ENCODE data around the gene IHH.
A peak's percentile ranks its signal among the peaks of the same experiment; 100 is the strongest.

Gene IHH

GRCh38 chr2:219086196-219086595 is 25.5 kb upstream of the IHH start:
- no peak for DNase-seq
- Mint-ChIP-seq H3K4me3 (no peak overlapping the region), H3K9me3 (no peaks in the 10 kb centered on the region), H3K27ac (peak overlapping the region in 1 of 2 donors; percentile 8), H3K36me3 (ENCODE audit: insufficient read depth) (peaks cover 2% of the 10 kb centered on the region), H3K27me3 (no peaks in the 10 kb centered on the region), H3K4me1 (ENCODE audit: low read depth in 2 of 2) (peaks cover 10 to 19% of the 10 kb centered on the region in 2 donors)
- no peak for ATAC-seq (replicated peaks)

GRCh38 chr2:219084791-219085190 is 24.1 kb upstream of the IHH start:
- no peak for DNase-seq
- no peaks in the 10 kb centered on the region for H3K9me3 Mint-ChIP-seq
- no peaks in the 10 kb centered on the region for H3K27me3 Mint-ChIP-seq
- H3K4me1 Mint-ChIP-seq (ENCODE audit: low read depth in 2 of 2) = peaks cover 10 to 16% of the 10 kb centered on the region in 2 donors
- H3K36me3 Mint-ChIP-seq (ENCODE audit: insufficient read depth) = peaks cover 2% of the 10 kb centered on the region
- no peak for ATAC-seq (replicated peaks)
- H3K4me3 Mint-ChIP-seq = no peak overlapping the region
- H3K27ac Mint-ChIP-seq = no peak overlapping the region

GRCh38 chr2:219082332-219082958 is 21.7 kb upstream of the IHH start:
- Mint-ChIP-seq H3K4me3 (no peak overlapping the region), H3K9me3 (no peaks in the 10 kb centered on the region), H3K36me3 (ENCODE audit: insufficient read depth) (peaks cover 3% of the 10 kb centered on the region), H3K4me1 (ENCODE audit: low read depth in 2 of 2) (peaks cover 10 to 15% of the 10 kb centered on the region in 2 donors), H3K27me3 (no peaks in the 10 kb centered on the region), H3K27ac (peak overlapping the region in 1 of 2 donors; percentile 2)
- DNase-seq (no peak), ATAC-seq (replicated peaks) (no peak)

GRCh38 chr2:219081701-219082331 is 21.1 kb upstream of the IHH start:
- ATAC-seq (replicated peaks) (no peak), DNase-seq (no peak)
- peak overlapping the region in 1 of 2 donors; percentile 2 for H3K27ac Mint-ChIP-seq
- no peaks in the 10 kb centered on the region for H3K27me3 Mint-ChIP-seq
- no peak overlapping the region for H3K4me3 Mint-ChIP-seq
- H3K36me3 Mint-ChIP-seq (ENCODE audit: insufficient read depth) = peaks cover 9% of the 10 kb centered on the region
- H3K4me1 Mint-ChIP-seq (ENCODE audit: low read depth in 2 of 2) = peaks cover 10 to 11% of the 10 kb centered on the region in 2 donors
- no peaks in the 10 kb centered on the region for H3K9me3 Mint-ChIP-seq

GRCh38 chr2:219081096-219081495 is 20.4 kb upstream of the IHH start:
- no peak for DNase-seq
- H3K4me1 Mint-ChIP-seq (ENCODE audit: low read depth in 2 of 2) = peaks cover 5 to 10% of the 10 kb centered on the region in 2 donors
- H3K36me3 Mint-ChIP-seq (ENCODE audit: insufficient read depth) = peaks cover 11% of the 10 kb centered on the region
- no peak for ATAC-seq (replicated peaks)
- no peak overlapping the region for H3K27ac Mint-ChIP-seq
- no peaks in the 10 kb centered on the region for H3K9me3 Mint-ChIP-seq
- no peak overlapping the region for H3K4me3 Mint-ChIP-seq
- H3K27me3 Mint-ChIP-seq = no peaks in the 10 kb centered on the region

GRCh38 chr2:219079417-219079816 is 18.7 kb upstream of the IHH start:
- no peak for DNase-seq

GRCh38 chr2:219078951-219079350 is 18.2 kb upstream of the IHH start:
- DNase-seq (no peak), ATAC-seq (replicated peaks) (no peak)
- H3K4me1 Mint-ChIP-seq (ENCODE audit: low read depth in 2 of 2) = no peaks in the 10 kb centered on the region
- H3K9me3 Mint-ChIP-seq = no peaks in the 10 kb centered on the region
- H3K27me3 Mint-ChIP-seq = no peaks in the 10 kb centered on the region
- H3K27ac Mint-ChIP-seq = no peak overlapping the region
- peaks cover 16% of the 10 kb centered on the region for H3K36me3 Mint-ChIP-seq (ENCODE audit: insufficient read depth)
- no peak overlapping the region for H3K4me3 Mint-ChIP-seq

More at GRCh38 chr2:219079417-219079816, 18.7 kb upstream of the IHH start:
- peaks cover 16% of the 10 kb centered on the region for H3K36me3 Mint-ChIP-seq (ENCODE audit: insufficient read depth)
- no peak overlapping the region for H3K4me3 Mint-ChIP-seq
- H3K9me3 Mint-ChIP-seq = no peaks in the 10 kb centered on the region
- ATAC-seq (replicated peaks) = no peak
- H3K27me3 Mint-ChIP-seq = no peaks in the 10 kb centered on the region
- no peak overlapping the region for H3K27ac Mint-ChIP-seq
- no peaks in the 10 kb centered on the region for H3K4me1 Mint-ChIP-seq (ENCODE audit: low read depth in 2 of 2)

GRCh38 chr2:219078126-219078525 is 17.4 kb upstream of the IHH start:
- H3K27ac Mint-ChIP-seq = no peak overlapping the region
- H3K4me3 Mint-ChIP-seq = no peak overlapping the region
- ATAC-seq (replicated peaks) (no peak), DNase-seq (no peak)
- H3K4me1 Mint-ChIP-seq (ENCODE audit: low read depth in 2 of 2) = no peaks in the 10 kb centered on the region
- no peaks in the 10 kb centered on the region for H3K27me3 Mint-ChIP-seq
- H3K9me3 Mint-ChIP-seq = no peaks in the 10 kb centered on the region
- H3K36me3 Mint-ChIP-seq (ENCODE audit: insufficient read depth) = peaks cover 16% of the 10 kb centered on the region

GRCh38 chr2:219076253-219076652 is 15.5 kb upstream of the IHH start:
- Mint-ChIP-seq H3K27me3 (no peaks in the 10 kb centered on the region), H3K4me3 (no peak overlapping the region), H3K36me3 (ENCODE audit: insufficient read depth) (peaks cover 19% of the 10 kb centered on the region), H3K9me3 (no peaks in the 10 kb centered on the region), H3K27ac (no peak overlapping the region), H3K4me1 (ENCODE audit: low read depth in 2 of 2) (no peaks in the 10 kb centered on the region)
- ATAC-seq (replicated peaks) = no peak
- DNase-seq = no peak

- no peaks in the 10 kb centered on the region for H3K9me3 Mint-ChIP-seq
- H3K4me3 Mint-ChIP-seq = no peak overlapping the region
- no peaks in the 10 kb centered on the region for H3K4me1 Mint-ChIP-seq (ENCODE audit: low read depth in 2 of 2)
- H3K36me3 Mint-ChIP-seq (ENCODE audit: insufficient read depth) = peaks cover 19% of the 10 kb centered on the region
- no peaks in the 10 kb centered on the region for H3K27me3 Mint-ChIP-seq
- DNase-seq = no peak
- H3K27ac Mint-ChIP-seq = no peak overlapping the region
- ATAC-seq (replicated peaks) = no peak
Measured at GRCh38 chr2:219073413-219074129, 12.8 kb upstream of the IHH start.

- Mint-ChIP-seq H3K36me3 (ENCODE audit: insufficient read depth) (peaks cover 19% of the 10 kb centered on the region), H3K4me1 (ENCODE audit: low read depth in 2 of 2) (no peaks in the 10 kb centered on the region), H3K9me3 (no peaks in the 10 kb centered on the region), H3K27ac (no peak overlapping the region), H3K27me3 (no peaks in the 10 kb centered on the region), H3K4me3 (no peak overlapping the region)
- DNase-seq (no peak), ATAC-seq (replicated peaks) (no peak)
Measured at GRCh38 chr2:219072741-219073250, 12.1 kb upstream of the IHH start.

GRCh38 chr2:219071131-219071816 is 10.6 kb upstream of the IHH start:
- no peak overlapping the region for H3K4me3 Mint-ChIP-seq
- H3K9me3 Mint-ChIP-seq = no peaks in the 10 kb centered on the region
- peaks cover 8% of the 10 kb centered on the region for H3K36me3 Mint-ChIP-seq (ENCODE audit: insufficient read depth)
- H3K27me3 Mint-ChIP-seq = no peaks in the 10 kb centered on the region
- no peaks in the 10 kb centered on the region for H3K4me1 Mint-ChIP-seq (ENCODE audit: low read depth in 2 of 2)
- DNase-seq (no peak), ATAC-seq (replicated peaks) (no peak)
- H3K27ac Mint-ChIP-seq = no peak overlapping the region

- Mint-ChIP-seq H3K36me3 (ENCODE audit: insufficient read depth) (no peaks in the 10 kb centered on the region), H3K4me3 (no peak overlapping the region), H3K27ac (no peak overlapping the region), H3K9me3 (no peaks in the 10 kb centered on the region), H3K27me3 (peaks cover 21 to 26% of the 10 kb centered on the region in 2 donors), H3K4me1 (ENCODE audit: low read depth in 2 of 2) (peaks cover 0 to 3% of the 10 kb centered on the region in 2 donors)
- no peak for DNase-seq
- ATAC-seq (replicated peaks) = no peak
Measured at GRCh38 chr2:219065484-219065883, 4.8 kb upstream of the IHH start.
